Stimulated activated CD4-positive, alpha-beta T cell treated with anti-CD3 and anti-CD28 coated beads, Interleukin-1b, Interleukin-23, amount 100 ng/mL, for 1 hour (primary cell): ENCODE results near the gene PLEKHM3.

Source experiments
- DNase-seq, 2 donors: peaks; one replicate each; pipeline ENCODE4 v3.0.0-alpha.2; 2020; ENCODE audit warnings: low read depth in 2 of 2

The PLEKHM3 gene

GRCh38 chr2:207796585-207797350 is 228.6 kb downstream of the PLEKHM3 start:
- no peak for DNase-seq

GRCh38 chr2:207792244-207792785 is 233.0 kb downstream of the PLEKHM3 start:
- DNase-seq, result no peak

GRCh38 chr2:207791579-207792243 is 233.6 kb downstream of the PLEKHM3 start:
- no peak for DNase-seq

GRCh38 chr2:207790898-207791297 is 234.4 kb downstream of the PLEKHM3 start:
- DNase-seq, result no peak

- DNase-seq, result no peak
These were observed 237.5 kb downstream of the PLEKHM3 start for GRCh38 chr2:207787800-207788199.

GRCh38 chr2:207787017-207787416 is 238.3 kb downstream of the PLEKHM3 start:
- no peak for DNase-seq

GRCh38 chr2:207784898-207785297 is 240.4 kb downstream of the PLEKHM3 start:
- DNase-seq, result no peak

- DNase-seq, result no peak
These were observed 241.8 kb downstream of the PLEKHM3 start for GRCh38 chr2:207783514-207783913.

GRCh38 chr2:207782238-207783030 is 242.9 kb downstream of the PLEKHM3 start:
- DNase-seq, result no peak

- DNase-seq, result no peak
These were observed 245.8 kb downstream of the PLEKHM3 start for GRCh38 chr2:207779523-207779922.

- no peak for DNase-seq
These were observed 246.9 kb downstream of the PLEKHM3 start for GRCh38 chr2:207778298-207778882.

GRCh38 chr2:207777124-207777523 is 248.2 kb downstream of the PLEKHM3 start:
- no peak for DNase-seq

- DNase-seq, result no peak
These were observed 249.9 kb downstream of the PLEKHM3 start for GRCh38 chr2:207775473-207775872.

GRCh38 chr2:207772844-207773205 is 252.5 kb downstream of the PLEKHM3 start:
- no peak for DNase-seq

GRCh38 chr2:207772081-207772843 is 253.1 kb downstream of the PLEKHM3 start:
- no peak for DNase-seq

- DNase-seq, result no peak
These were observed 253.9 kb downstream of the PLEKHM3 start for GRCh38 chr2:207771421-207771820.
